Left lobe of liver (tissue), 2 donors: Measurements from ENCODE around the gene BTBD9. TPM values are rescaled to one million over a fixed set of nuclear protein-coding genes. Genes with fewer than 3 reads are reported as not detected.

Experiments
- ATAC-seq: fragments of 200-7000 bp; cut with Tn5 transposase; one replicate; pipeline ENCODE4 v1.9.1; 2020; ENCODE audit warnings: mild to moderate bottlenecking, moderate library complexity
- DNase-seq: peaks from one replicate; pipeline ENCODE4 v3.0.0-alpha.2; 2020; ENCODE audit warnings: low spot score
- total RNA-seq: library from RNA; stranded (reverse); gene quantifications from one replicate; pipeline ENCODE4 v1.2.1, GENCODE V29; 2021
- donor health status: DM: no; HTN: no; CAD: no; lungs with moderate emphysema.
- donor health status: DM: no; HTN: yes; CAD: no.

BTBD9 gene
- total RNA-seq, 1 donor from 2014 or later, result 4.7 TPM

- no peak for ATAC-seq
- no peak for DNase-seq
Observed at GRCh38 chr6:38184585-38185080, 455.1 kb downstream of the BTBD9 start.

DNA sequence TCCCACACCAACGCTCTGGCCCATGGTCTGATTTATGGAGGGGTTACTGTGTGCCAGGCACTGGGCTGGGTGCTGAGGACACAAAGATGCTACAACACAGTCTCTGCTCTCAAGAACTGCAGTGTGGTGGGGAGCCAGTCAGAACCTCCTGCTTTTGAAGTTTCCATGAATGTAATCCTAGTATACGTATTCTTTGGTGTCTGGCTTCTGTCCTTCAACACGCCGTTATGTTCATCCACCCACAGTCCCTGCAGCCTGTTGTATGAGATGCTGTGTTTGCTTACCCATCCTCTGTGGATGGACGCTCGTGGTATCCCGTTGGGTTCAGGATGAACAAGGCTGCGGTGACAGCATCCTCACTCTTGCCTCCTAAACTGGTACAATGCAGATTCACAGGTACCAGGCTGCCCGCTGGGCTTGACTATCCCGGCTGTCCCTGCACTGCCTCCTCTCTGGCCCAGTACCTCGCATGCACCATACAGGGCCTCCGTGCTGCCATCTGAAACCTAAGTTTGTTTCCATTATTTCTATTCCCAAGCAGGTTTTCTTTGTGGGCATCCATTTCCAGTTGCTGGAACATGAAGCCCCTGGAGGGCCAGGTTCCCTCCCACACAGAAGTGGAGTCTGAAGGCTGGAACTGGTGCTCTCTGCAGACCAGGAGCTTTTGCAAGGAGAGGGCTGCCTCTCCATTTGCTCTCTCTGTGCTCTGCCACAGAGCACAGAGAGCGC, 455.7 kb downstream of the BTBD9 start:
- ATAC-seq (no peak), DNase-seq (no peak)

- ATAC-seq (no peak), DNase-seq (no peak)
Observed at GRCh38 chr6:38182426-38182825, 457.3 kb downstream of the BTBD9 start.

GRCh38 chr6:38180586-38180985, 459.1 kb downstream of the BTBD9 start:
- DNase-seq (no peak), ATAC-seq (no peak)

- no peak for ATAC-seq
- DNase-seq, result no peak
Observed at GRCh38 chr6:38179794-38180430, 459.8 kb downstream of the BTBD9 start.

DNA sequence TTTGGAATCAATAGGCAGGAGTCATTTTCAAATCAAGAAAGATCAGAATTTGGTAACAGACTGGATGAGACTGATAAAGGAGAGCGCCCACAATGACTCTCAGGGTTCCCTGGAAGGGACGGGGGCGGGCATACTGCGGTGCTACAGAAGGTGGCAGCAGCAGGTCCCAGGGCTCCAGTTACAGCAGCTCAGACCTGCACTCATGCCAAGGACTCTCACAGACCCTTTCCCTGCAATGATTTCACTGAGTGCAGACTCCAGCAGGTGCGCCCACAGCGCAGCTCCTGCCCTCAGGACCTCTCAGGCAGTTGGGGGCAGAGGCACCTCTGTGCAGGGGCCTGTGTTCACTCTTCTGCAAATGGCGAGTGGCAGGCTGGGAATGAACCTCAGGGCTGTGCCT, 460.4 kb downstream of the BTBD9 start:
- ATAC-seq (no peak), DNase-seq (peak; percentile 15)

DNA sequence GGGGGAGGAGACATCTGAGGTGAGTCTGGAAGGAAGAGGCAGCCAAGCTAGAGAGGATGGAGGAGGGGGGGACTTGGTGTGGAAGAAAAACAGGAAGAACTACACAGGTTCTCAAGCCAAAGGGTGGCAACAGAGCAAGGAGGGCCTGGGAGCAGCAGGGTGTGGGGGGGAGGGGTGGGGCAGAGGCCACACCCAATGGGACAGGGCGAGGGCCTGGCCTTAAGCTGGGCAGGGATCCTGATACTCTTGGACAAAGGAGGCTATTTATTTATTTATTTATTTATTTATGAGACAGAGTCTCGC, 461.2 kb downstream of the BTBD9 start:
- no peak for DNase-seq
- no peak for ATAC-seq

GRCh38 chr6:38177882-38178583, 461.7 kb downstream of the BTBD9 start:
- ATAC-seq (no peak), DNase-seq (no peak)

DNA sequence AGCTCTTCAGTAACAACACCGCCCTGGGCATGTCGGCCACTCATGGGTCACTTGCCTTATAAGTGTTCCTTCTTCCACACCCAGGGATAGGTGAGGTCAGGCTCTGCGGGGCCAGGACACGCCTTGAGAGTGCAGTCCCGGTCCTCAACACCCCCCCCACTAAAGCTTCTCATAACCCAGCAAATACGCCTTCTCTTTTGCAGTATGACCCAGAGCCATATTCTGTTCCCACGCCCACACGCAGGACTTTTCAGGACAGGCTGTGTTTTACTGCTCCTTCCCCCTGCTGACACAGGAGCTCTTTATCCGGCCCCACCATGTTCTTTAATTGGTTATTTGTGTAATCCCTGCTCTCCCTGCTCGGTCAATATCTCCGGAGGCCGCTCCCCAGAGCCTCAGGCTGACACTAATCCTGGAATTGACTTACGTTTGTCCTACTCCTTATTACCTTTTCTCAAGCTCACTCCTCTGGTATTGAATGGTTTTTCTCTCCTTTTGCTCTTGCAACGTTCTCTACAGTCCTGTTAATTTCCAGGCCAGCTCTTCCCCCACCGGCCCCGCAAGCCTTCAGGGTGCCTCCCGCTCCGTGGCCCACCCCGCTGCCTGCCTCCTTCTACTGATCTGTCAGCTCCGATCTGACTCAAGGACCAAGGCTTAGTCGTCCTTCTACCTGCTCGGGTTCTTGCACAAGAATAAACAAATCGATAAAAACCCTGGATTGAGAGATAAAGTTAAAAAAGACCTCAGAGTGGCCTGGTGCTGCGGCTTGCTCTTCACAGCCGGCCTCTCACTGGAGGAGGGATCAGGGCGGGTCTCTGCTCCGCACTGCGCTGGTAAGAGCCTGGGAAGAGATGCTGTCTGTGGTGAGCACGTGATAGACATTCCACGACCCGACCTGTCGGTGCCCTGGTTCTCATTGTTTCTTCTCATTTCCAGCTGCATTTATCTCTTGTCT, 462.7 kb downstream of the BTBD9 start:
- DNase-seq (no peak), ATAC-seq (peak; percentile 74)

- ATAC-seq (peak; percentile 33), DNase-seq (no peak)
Observed at GRCh38 chr6:38175786-38176185, 463.9 kb downstream of the BTBD9 start.

DNA sequence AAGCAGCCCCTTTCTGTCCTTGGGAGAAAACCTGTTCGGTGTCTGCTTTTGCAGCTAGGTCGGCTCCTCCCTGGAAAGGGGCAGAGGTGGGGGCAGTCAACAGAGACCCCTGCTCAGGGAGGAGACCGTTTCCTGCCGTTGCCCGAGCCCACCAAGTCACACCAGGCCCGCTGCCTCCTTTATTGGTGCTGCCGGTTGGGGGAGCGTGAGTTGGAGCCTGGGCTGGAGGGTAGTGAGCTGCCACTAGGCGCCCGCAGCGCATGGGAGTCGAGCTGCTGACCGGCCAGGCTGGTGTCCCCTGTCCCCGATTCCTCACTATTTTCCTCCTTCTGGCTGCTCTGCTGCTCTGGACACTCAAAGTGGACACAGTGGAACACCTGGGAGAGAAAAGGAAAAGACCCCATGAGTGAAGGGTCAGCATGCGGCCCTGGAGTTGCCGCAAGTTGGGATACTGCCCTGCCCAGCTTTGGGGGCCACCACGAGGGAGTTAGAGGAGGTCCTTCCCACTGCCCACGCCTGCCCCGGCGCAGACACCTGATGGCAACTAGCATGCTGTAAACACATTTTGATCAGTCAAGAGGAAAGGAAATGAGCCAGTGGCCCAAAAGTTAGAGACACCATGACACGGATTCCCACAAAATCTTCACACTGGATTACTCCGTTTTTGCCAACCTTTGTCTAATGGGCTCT, 464.8 kb downstream of the BTBD9 start:
- DNase-seq (no peak), ATAC-seq (no peak)

DNA sequence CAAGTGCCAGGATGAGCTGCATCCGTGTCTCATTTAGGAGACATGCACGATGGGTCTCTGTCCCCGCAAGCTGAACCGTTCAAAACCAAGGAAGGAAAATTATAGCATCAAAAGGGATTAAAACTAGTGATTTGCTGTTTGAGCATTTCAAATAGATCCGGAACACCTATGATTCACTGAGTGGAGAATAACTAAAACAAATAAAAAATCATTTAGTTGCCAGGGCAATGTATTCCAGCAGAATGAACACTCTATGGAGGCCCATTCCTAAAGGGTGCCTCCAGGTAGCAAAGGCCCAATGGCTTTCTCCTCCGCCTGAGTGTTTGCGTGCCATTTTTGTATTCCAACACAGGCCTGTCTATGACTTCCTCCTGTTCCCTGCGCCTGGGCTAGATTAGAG, 465.4 kb downstream of the BTBD9 start:
- no peak for ATAC-seq
- no peak for DNase-seq

DNA sequence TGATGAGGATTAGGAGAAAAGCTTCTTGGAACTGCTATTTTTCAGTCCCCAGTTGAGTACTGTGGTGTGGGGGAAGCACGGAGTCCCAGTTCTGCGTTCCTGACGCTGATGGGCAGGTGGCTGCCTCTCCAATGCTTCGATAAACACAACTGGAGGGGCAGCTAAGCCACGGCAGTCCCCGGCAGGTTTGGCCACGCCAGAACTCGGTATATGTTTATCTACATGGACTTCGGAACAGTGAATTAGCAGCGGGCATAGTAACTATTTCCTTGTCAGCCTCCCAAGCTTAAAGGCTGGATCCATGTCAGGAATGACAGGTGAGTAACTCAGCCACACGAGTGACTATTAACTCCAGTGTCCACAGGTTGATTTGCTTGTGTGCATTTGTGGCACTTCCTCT, 465.8 kb downstream of the BTBD9 start:
- DNase-seq (no peak), ATAC-seq (no peak)

GRCh38 chr6:38172739-38173410, 466.9 kb downstream of the BTBD9 start:
- ATAC-seq (peak; percentile 39), DNase-seq (no peak)

GRCh38 chr6:38171997-38172738, 467.6 kb downstream of the BTBD9 start:
- ATAC-seq, result peak; percentile 2
- no peak for DNase-seq

DNA sequence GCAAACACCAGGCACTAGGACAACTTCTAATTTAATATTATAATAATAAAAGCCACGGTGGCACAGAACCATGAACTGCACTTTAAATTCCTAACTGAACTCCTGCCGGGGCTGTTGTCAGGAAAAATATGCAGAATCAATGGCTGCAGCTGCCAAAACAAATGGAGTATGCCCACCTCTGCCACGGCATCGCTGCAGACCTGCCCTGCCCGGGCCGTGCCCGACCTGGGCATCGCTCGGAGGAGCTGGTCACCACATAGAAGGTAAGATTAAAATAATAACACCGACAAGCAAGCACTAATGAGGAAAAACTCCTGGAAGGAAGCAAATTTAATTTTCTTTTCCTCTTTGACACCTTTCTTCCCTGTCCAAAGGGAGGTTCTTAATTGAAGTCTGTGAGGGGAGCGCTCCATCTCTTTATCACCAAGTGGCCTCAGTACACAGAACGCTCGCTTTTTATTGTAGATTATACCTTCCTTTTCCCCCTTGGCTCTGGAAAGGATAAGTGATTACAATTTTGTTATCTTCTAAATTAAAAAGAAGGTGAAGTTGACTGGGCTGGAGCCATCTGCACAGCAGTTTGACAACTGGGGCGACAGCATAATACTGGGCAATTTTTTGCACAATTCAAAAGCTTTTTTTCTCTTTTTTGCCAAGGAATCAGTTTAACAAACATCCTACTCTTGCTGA, 468.9 kb downstream of the BTBD9 start:
- ATAC-seq (peak; percentile 39), DNase-seq (no peak)

GRCh38 chr6:38169977-38170526, 469.7 kb downstream of the BTBD9 start:
- DNase-seq (peak; percentile 64), ATAC-seq (peak; percentile 70)
